HG03060 (cell line): ENCODE measurements around the gene ALCAM.

ENCODE experiments used
- ATAC-seq: cut with Tn5 transposase; IDR thresholded peaks from one replicate; pipeline ENCODE4 v1.9.1; 2021; ENCODE audit warnings: low read depth, moderate number of reproducible peaks; ENCODE audit not compliant: unreplicated experiment

Gene ALCAM

GRCh38 chr3:105466495-105467404 is 100.0 kb downstream of the ALCAM start:
- ATAC-seq, result no peak

- no peak for ATAC-seq
These were observed 104.1 kb downstream of the ALCAM start for GRCh38 chr3:105470851-105471250.

- ATAC-seq, result no peak
These were observed 107.0 kb downstream of the ALCAM start for GRCh38 chr3:105473521-105474223.

GRCh38 chr3:105480768-105481167 is 114.1 kb downstream of the ALCAM start:
- ATAC-seq, result no peak

- no peak for ATAC-seq
These were observed 116.8 kb downstream of the ALCAM start for GRCh38 chr3:105483476-105483875.

- no peak for ATAC-seq
These were observed 123.3 kb downstream of the ALCAM start for GRCh38 chr3:105490045-105490444.

- ATAC-seq, result no peak
These were observed 126.7 kb downstream of the ALCAM start for GRCh38 chr3:105493305-105493892.

DNA sequence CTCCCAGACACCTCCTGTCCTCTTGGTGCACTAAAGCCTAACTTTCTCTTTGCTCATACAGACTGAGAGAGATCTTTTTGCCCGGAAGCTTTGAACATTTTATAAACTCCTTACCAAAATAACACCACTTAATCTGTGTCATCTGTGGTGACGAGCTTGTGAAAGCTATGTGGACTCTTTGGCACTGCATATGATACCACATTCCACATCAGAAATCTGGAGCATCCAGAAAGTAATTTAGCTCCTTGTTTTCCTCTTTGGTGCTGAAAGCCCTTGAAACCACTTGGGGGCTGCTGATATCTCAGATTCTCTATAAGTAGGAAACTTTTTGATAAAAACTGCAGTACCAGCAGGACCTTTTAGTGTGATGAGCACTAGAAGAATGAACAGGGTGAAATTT is 128.3 kb downstream of the ALCAM start:
- ATAC-seq, result no peak

GRCh38 chr3:105496343-105496742 is 129.6 kb downstream of the ALCAM start:
- ATAC-seq, result no peak

DNA sequence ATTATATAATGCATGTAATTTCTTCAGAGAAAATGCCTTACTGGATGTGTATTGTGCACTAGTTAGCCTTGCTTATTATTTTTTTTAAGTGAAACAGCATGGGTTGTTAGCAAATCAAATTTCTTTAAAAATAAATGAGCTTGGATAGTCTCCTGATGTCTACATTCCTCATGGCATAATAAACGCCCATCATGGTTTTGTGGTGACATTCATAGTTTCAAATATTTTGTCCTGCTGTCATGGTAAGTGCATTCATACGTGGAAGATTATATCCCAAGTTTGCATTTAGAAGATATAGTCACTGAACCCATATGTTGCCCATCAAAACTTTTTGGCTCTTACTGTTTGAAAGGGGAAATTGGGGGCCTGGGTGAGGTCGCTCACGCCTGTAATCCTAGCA is 130.7 kb downstream of the ALCAM start:
- ATAC-seq, result no peak

- no peak for ATAC-seq
These were observed 133.3 kb downstream of the ALCAM start for GRCh38 chr3:105499961-105500360.

DNA sequence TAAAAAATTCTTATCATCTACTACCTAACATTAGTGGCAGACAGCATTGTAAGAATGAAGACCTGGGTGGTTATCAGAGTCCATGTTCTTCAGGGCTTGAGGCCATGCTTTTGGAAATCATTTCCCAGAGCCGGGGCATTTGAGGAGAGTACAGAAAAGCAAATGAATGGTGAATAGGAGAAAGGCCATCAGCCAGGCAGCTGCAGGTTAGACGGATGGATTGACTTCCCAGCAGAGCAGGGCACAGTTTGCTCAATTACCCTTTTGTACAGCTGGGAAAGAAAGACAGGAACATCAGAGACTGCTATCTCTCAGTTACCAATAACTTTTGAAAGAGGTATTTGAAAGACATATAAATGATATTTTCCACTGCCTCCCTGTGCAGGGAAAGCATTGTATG is 135.6 kb downstream of the ALCAM start:
- ATAC-seq, result no peak

DNA sequence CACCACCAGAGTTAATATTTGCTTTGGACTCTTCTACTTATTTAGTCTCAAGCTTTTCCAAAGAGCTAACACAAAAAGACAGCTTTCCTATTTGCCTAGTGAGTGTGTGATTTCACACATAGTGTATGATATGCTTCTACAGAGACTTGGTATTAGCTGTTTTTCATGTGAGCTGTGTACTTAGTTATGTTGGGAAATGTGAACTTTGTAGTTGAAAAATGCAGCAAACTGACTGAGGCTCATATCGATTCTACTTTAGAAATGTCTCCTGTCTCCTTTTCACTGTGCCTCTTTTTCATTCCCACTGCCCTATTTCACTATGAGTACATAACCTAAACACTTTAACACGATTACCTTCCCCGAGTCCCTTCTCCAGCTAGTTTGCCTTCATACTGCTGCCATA is 136.5 kb downstream of the ALCAM start:
- ATAC-seq, result no peak

GRCh38 chr3:105504440-105504951 is 137.8 kb downstream of the ALCAM start:
- ATAC-seq, result no peak

DNA sequence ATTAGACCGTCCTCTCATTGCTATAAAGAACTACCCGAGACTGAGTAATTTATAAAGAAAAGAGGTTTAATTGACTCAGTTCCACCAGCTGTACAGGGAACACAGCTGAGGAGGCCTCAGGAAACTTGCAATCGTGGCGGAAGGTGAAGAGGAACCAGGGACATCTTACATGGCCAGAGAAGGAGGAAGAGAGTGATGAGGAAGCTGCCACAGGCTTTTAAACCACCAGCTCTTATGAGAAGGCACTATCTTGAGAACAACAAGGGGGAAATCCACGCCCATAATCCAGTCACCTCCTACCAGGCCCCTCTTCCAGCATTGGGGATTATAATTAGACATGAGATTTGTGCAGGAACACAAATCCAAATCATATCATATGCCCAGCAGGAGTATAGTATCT is 138.5 kb downstream of the ALCAM start:
- no peak for ATAC-seq

GRCh38 chr3:105511031-105511430 is 144.3 kb downstream of the ALCAM start:
- no peak for ATAC-seq

GRCh38 chr3:105512061-105512460 is 145.4 kb downstream of the ALCAM start:
- no peak for ATAC-seq

DNA sequence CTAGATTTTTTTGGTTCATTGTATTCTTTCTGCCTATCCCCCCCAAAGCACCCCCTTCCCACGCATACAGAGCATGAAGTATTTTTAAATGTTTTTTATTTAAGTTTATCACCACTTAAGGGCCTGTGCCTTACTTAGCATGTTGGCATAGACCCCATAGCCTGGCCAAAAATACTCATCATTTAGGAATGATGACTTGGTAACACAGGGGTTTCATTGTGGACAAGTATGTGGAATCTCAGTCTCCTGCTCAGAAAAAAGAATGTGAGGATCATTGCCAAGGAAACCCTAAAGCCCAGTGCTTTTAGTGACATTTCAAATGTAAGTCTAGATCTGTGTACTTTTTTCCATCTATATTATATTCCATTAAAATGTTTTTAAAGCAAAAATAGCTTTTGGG is 146.3 kb downstream of the ALCAM start:
- ATAC-seq, result no peak

DNA sequence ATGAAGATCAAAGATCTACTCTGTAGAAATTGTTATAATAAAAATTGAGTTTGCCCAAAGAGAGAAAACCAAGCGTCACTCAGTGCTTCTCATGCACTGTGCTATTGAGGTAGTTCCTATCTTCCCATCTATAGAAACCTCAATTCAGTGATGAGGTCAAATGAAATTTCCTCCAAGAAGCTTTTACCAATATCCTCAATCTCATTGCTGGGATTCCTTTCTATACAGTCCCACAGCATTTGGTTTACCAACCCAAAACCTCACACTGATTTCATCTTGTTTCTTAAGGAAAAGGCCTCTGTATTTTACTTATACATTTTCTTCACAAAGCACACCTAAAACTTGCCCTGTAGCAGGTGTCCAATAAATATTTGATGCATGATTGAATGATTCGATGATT is 147.2 kb downstream of the ALCAM start:
- ATAC-seq, result no peak

DNA sequence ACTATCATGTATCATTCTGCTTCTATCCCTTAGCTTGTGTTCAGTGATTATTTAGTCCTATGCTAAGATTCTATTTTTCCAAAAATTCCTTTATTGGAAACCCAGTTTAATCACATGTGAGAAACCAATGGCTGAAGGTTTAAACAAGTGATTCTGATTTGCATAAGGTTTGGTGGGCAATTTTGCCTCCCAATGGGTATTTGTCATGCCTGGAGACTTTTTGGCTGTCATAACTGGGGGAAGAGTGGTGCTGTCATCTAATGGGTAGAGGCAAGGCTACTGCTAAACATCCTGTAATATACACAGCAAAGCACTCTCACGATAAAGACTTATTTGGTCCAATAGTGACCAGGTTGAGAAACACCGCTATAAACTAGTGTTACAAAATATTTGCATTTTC is 148.7 kb downstream of the ALCAM start:
- ATAC-seq, result no peak

GRCh38 chr3:105516972-105517371 is 150.3 kb downstream of the ALCAM start:
- ATAC-seq, result no peak
